EH (cell line): ENCODE results near the gene EPHA1.
A peak's percentile ranks its signal among the peaks of the same experiment; 100 is the strongest.

Source experiments
- DNase-seq: peaks from one replicate; pipeline ENCODE4 v3.0.0-alpha.2; 2015; ENCODE audit warnings: low read depth

EPHA1 gene

GRCh38 chr7:143389316-143390103 is 19.1 kb downstream of the EPHA1 start:
- peak; percentile 5 for DNase-seq

GRCh38 chr7:143388491-143389101 is 20.1 kb downstream of the EPHA1 start:
- DNase-seq: no peak

GRCh38 chr7:143388051-143388450 is 20.6 kb downstream of the EPHA1 start:
- DNase-seq: no peak

- DNase-seq: peak; percentile 9
Observed at GRCh38 chr7:143387156-143387975, 21.3 kb downstream of the EPHA1 start.

- peak; percentile 41 for DNase-seq
Observed at GRCh38 chr7:143385891-143386781, 22.5 kb downstream of the EPHA1 start.

GRCh38 chr7:143384661-143385631 is 23.7 kb downstream of the EPHA1 start:
- DNase-seq: no peak

- DNase-seq: peak; percentile 75
Observed at GRCh38 chr7:143384148-143384547, 24.5 kb downstream of the EPHA1 start.

- DNase-seq: no peak
Observed at GRCh38 chr7:143383642-143383957, 25.1 kb downstream of the EPHA1 start.

- no peak for DNase-seq
Observed at GRCh38 chr7:143382791-143383641, 25.6 kb downstream of the EPHA1 start.

- no peak for DNase-seq
Observed at GRCh38 chr7:143382126-143382790, 26.4 kb downstream of the EPHA1 start.

- peak; percentile 78 for DNase-seq
Observed at GRCh38 chr7:143381427-143382125, 27.1 kb downstream of the EPHA1 start.

GRCh38 chr7:143380646-143381426 is 27.8 kb downstream of the EPHA1 start, which contains the start of gene ZYX:
Gene ZYX, plus strand, starts transcription at chr7:143381345. Its CDS starts 227 bp downstream, at chr7:143381572.
- DNase-seq: peak; percentile 98

- peak; percentile 88 for DNase-seq
Observed at GRCh38 chr7:143380260-143380645, 28.4 kb downstream of the EPHA1 start.

- no peak for DNase-seq
Observed at GRCh38 chr7:143379611-143380259, 28.9 kb downstream of the EPHA1 start.

- no peak for DNase-seq
Observed at GRCh38 chr7:143376396-143376795, 32.3 kb downstream of the EPHA1 start.

- peak; percentile 55 for DNase-seq
Observed at GRCh38 chr7:143375298-143376034, 33.2 kb downstream of the EPHA1 start.
